Vagina (tissue), 2 donors: Measurements from ENCODE around the gene DLX2.

Experiments
- POLR2A ChIP-seq, 2 donors: fragments of 450-650 bp; IDR thresholded peaks; one replicate each; pipeline ENCODE4 v1.6.1; 2017; ENCODE audit warnings: antibody characterized with exemption in 2 of 2, mild to moderate bottlenecking in 2 of 2, moderate library complexity in 2 of 2
- POLR2AphosphoS5 ChIP-seq, 2 donors: sonication (generic); formaldehyde crosslinking; IDR thresholded peaks; one replicate each; pipeline ENCODE4 v1.9.0; 2017; ENCODE audit warnings: antibody characterized with exemption in 2 of 2, mild to moderate bottlenecking in 2 of 2, low read depth in 1 of 2; ENCODE audit not compliant: insufficient read depth in 1 of 2

DNA sequence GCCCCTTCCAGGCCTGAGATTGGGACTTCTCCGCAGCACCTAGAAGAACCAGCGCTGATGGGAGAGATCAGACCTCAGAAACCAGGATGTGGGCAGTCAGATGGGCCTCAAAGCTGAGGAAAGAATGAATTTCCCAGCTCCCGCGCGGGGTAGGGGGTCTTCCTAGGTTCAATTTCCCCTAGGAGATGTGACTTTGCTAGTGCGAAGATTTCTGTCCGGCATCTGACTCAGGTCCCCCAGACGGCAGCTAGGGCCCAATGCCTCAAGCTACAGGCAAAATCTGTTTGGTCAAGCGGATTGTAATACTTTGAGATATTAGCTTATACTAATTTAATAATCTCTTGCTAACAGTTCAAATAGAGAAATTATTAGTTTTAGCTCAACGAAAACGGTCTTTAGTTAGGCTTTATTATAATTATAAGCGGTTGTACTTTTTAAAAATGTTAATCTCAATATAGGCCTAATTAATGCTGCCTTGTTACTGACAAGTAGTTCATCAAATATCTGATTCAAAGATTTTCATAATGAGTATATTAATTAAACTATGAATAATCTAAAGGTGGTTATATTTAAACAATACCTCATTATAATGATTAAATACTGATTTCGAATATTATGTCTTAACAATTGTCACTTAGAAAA is 11.6 kb downstream of the DLX2 start:
- TF ChIP-seq POLR2AphosphoS5 (IDR thresholded peaks at IDR 0.05; ENCODE audit: insufficient read depth in 1 of 2, low read depth in 1 of 2) (no peak), POLR2A (IDR thresholded peaks at IDR 0.05) (no peak)
